SK-N-SH (cell line): ENCODE measurements around the gene HSCB.

Experiments used
- EP300 ChIP-seq, 2 experiments: IDR thresholded peaks; 2 replicates each; pipeline versions ENCODE4 v1.4.0 to v1.6.1; 2012; ENCODE audit warnings: borderline replicate concordance in 1 of 2, low read depth in 1 of 2, low read length in 1 of 2
- EZH2phosphoT487 ChIP-seq: fragments of 200-600 bp; sonication (generic); IDR thresholded peaks from 2 replicates; pipeline ENCODE4 v1.6.1; 2017; ENCODE audit warnings: low read depth, mixed run types, mild to moderate bottlenecking, antibody characterized with exemption, moderate library complexity, borderline replicate concordance
- FOXJ3 ChIP-seq: sonication (generic); formaldehyde crosslinking; IDR thresholded peaks from 2 replicates; pipeline ENCODE4 v1.5.1; 2020; ENCODE audit warnings: mild to moderate bottlenecking, missing genetic modification reagents
- MAX ChIP-seq: IDR thresholded peaks from 2 replicates; pipeline ENCODE4 v1.4.0; 2012; ENCODE audit warnings: low read depth
- NFIC ChIP-seq: IDR thresholded peaks from 2 replicates; pipeline ENCODE4 v1.4.0; 2012; ENCODE audit warnings: borderline replicate concordance
- PBX3 ChIP-seq: IDR thresholded peaks from 2 replicates; pipeline ENCODE4; 2012
- RAD21 ChIP-seq: IDR thresholded peaks from 2 replicates; pipeline ENCODE4 v1.6.1; 2012; ENCODE audit warnings: mild to moderate bottlenecking, low read length
- REST ChIP-seq: IDR thresholded peaks from 2 replicates; pipeline ENCODE4 v1.6.1; 2012; ENCODE audit warnings: mild to moderate bottlenecking, low read depth, low read length, moderate library complexity
- TAF1 ChIP-seq: IDR thresholded peaks from 2 replicates; pipeline ENCODE4 v1.6.1; 2012; ENCODE audit warnings: low read depth, mild to moderate bottlenecking, low read length, moderate library complexity, borderline replicate concordance
- USF1 ChIP-seq: IDR thresholded peaks from 2 replicates; pipeline ENCODE4 v1.4.0; 2012; ENCODE audit warnings: low read depth, borderline replicate concordance
- YY1 ChIP-seq: IDR thresholded peaks from 2 replicates; pipeline ENCODE4 v1.4.0; 2012; ENCODE audit warnings: low read depth, mild to moderate bottlenecking
- TF ChIP-seq, protein P1 (sequence below): fragments of 200-600 bp; sonication (generic); IDR thresholded peaks from 2 replicates; pipeline ENCODE4 v1.6.1; 2017; ENCODE audit warnings: antibody characterized with exemption, mild to moderate bottlenecking, moderate library complexity

- TF ChIP-seq, protein P1, sequence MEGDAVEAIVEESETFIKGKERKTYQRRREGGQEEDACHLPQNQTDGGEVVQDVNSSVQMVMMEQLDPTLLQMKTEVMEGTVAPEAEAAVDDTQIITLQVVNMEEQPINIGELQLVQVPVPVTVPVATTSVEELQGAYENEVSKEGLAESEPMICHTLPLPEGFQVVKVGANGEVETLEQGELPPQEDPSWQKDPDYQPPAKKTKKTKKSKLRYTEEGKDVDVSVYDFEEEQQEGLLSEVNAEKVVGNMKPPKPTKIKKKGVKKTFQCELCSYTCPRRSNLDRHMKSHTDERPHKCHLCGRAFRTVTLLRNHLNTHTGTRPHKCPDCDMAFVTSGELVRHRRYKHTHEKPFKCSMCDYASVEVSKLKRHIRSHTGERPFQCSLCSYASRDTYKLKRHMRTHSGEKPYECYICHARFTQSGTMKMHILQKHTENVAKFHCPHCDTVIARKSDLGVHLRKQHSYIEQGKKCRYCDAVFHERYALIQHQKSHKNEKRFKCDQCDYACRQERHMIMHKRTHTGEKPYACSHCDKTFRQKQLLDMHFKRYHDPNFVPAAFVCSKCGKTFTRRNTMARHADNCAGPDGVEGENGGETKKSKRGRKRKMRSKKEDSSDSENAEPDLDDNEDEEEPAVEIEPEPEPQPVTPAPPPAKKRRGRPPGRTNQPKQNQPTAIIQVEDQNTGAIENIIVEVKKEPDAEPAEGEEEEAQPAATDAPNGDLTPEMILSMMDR = no peak
- no peak for TF ChIP-seq MAX
- no peak for TF ChIP-seq EZH2phosphoT487
- TF ChIP-seq NFIC = no peak
- TF ChIP-seq USF1 = no peak
- no peak for TF ChIP-seq YY1
- no peak for TF ChIP-seq PBX3
- no peak for TF ChIP-seq FOXJ3
- no peak for TF ChIP-seq REST
- no peak for TF ChIP-seq EP300 (IDR thresholded peaks at IDR 0.05; ENCODE audit: borderline replicate concordance in 1 of 2, low read depth in 1 of 2, low read length in 1 of 2)
- no peak for TF ChIP-seq RAD21
- TF ChIP-seq TAF1 = no peak
Measured at GRCh38 chr22:28728002-28728401, 13.8 kb upstream of the HSCB start.
